GM21619 (cell line): ENCODE measurements around the gene FLNB.
A peak's percentile ranks its signal among the peaks of the same experiment; 100 is the strongest.
"Not testable (repeated sequence)": the region's sequence is repeated elsewhere in the genome, so short reads cannot be mapped to it uniquely, and the experiment has no call there.

Experiments used
- ATAC-seq: cut with Tn5 transposase; IDR thresholded peaks from one replicate; pipeline ENCODE4 v1.9.1; 2021; ENCODE audit not compliant: unreplicated experiment

The FLNB gene

GRCh38 chr3:58197588-58197987, 189.4 kb downstream of the FLNB start:
- ATAC-seq = no peak

- ATAC-seq = no peak
Observed at GRCh38 chr3:58198362-58198761, 190.1 kb downstream of the FLNB start.

- ATAC-seq = no peak
Observed at GRCh38 chr3:58198804-58199203, 190.6 kb downstream of the FLNB start.

- ATAC-seq = no peak
Observed at GRCh38 chr3:58200121-58200709, 192.0 kb downstream of the FLNB start.

- no peak for ATAC-seq
Observed at GRCh38 chr3:58200846-58201355, 192.7 kb downstream of the FLNB start.

GRCh38 chr3:58201451-58201850, 193.2 kb downstream of the FLNB start:
- not testable (repeated sequence) for ATAC-seq

GRCh38 chr3:58202917-58203360, 194.7 kb downstream of the FLNB start:
- ATAC-seq = peak; percentile 69

GRCh38 chr3:58203541-58203940, 195.3 kb downstream of the FLNB start:
- no peak for ATAC-seq

- ATAC-seq = no peak
Observed at GRCh38 chr3:58204720-58205119, 196.5 kb downstream of the FLNB start.

GRCh38 chr3:58205981-58206380, 197.8 kb downstream of the FLNB start:
- no peak for ATAC-seq

- ATAC-seq = no peak
Observed at GRCh38 chr3:58206406-58207011, 198.3 kb downstream of the FLNB start.

GRCh38 chr3:58207954-58208353, 199.7 kb downstream of the FLNB start:
- no peak for ATAC-seq

- no peak for ATAC-seq
Observed at GRCh38 chr3:58209933-58210332, 201.7 kb downstream of the FLNB start.

- no peak for ATAC-seq
Observed at GRCh38 chr3:58210761-58211460, 202.7 kb downstream of the FLNB start, which contains the start of gene DNASE1L3. Gene DNASE1L3, minus strand, starts transcription at chr3:58210972. Its CDS starts 66 bp downstream, at chr3:58210906.

GRCh38 chr3:58214484-58215316, 206.5 kb downstream of the FLNB start:
- ATAC-seq = peak; percentile 75

- no peak for ATAC-seq
Observed at GRCh38 chr3:58215317-58216025, 207.2 kb downstream of the FLNB start.

- ATAC-seq = no peak
Observed at GRCh38 chr3:58216496-58217195, 208.4 kb downstream of the FLNB start.

GRCh38 chr3:58217209-58217811, 209.1 kb downstream of the FLNB start:
- peak; percentile 24 for ATAC-seq

- no peak for ATAC-seq
Observed at GRCh38 chr3:58218904-58219303, 210.7 kb downstream of the FLNB start.
